Transverse colon (tissue), 4 donors: Measurements from ENCODE around the gene INO80.

Source experiments
- EP300 ChIP-seq: sonication (generic); formaldehyde crosslinking; IDR thresholded peaks from one replicate; pipeline ENCODE4 v1.6.1; 2017; ENCODE audit warnings: antibody characterized with exemption, low read depth
- POLR2A ChIP-seq: fragments of 450-650 bp; IDR thresholded peaks from one replicate; pipeline ENCODE4 v1.6.1; 2016; ENCODE audit warnings: antibody characterized with exemption, mild to moderate bottlenecking, moderate library complexity
- POLR2AphosphoS5 ChIP-seq, 3 donors: sonication (generic); formaldehyde crosslinking; IDR thresholded peaks; one replicate each; pipeline ENCODE4 v1.6.1; 2016; ENCODE audit warnings: antibody characterized with exemption in 3 of 3
- TF ChIP-seq, protein P1 (sequence below), 5 experiments: fragments of 200-600 bp in 3 of 5; fragments of 450-650 bp in 2 of 5; sonication (generic) in 3 of 5; IDR thresholded peaks; 1 replicate in 2 of 5; 2 replicates in 3 of 5; pipeline ENCODE4 v1.5.1; 2016 to 2017; ENCODE audit warnings: antibody characterized with exemption in 5 of 5, inconsistent platforms in 3 of 5, mild to moderate bottlenecking in 2 of 5, moderate library complexity in 1 of 5

GRCh38 chr15:40976819-40977218 is 139.3 kb downstream of the INO80 start:
- TF ChIP-seq POLR2A (no peak), POLR2AphosphoS5 (IDR thresholded peaks at IDR 0.05) (no peak), EP300 (no peak)
- TF ChIP-seq, protein P1, sequence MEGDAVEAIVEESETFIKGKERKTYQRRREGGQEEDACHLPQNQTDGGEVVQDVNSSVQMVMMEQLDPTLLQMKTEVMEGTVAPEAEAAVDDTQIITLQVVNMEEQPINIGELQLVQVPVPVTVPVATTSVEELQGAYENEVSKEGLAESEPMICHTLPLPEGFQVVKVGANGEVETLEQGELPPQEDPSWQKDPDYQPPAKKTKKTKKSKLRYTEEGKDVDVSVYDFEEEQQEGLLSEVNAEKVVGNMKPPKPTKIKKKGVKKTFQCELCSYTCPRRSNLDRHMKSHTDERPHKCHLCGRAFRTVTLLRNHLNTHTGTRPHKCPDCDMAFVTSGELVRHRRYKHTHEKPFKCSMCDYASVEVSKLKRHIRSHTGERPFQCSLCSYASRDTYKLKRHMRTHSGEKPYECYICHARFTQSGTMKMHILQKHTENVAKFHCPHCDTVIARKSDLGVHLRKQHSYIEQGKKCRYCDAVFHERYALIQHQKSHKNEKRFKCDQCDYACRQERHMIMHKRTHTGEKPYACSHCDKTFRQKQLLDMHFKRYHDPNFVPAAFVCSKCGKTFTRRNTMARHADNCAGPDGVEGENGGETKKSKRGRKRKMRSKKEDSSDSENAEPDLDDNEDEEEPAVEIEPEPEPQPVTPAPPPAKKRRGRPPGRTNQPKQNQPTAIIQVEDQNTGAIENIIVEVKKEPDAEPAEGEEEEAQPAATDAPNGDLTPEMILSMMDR (IDR thresholded peaks at IDR 0.05): no peak
